Endometrium (tissue), 2 donors: Measurements from ENCODE around the gene EMP1.
A peak's percentile ranks its signal among the peaks of the same experiment; 100 is the strongest.

Experiments used
- FAIRE-seq: peaks from 2 replicates; lab custom pipeline; 2012; peaks lifted over from hg19 to GRCh38; lab: Jason Lieb, UNC
- donor health status: control.
- donor health status: control.

EMP1 gene

GRCh38 chr12:13197526-13198143 is 1.1 kb downstream of the EMP1 start:
- FAIRE-seq, result peak; percentile 60

- FAIRE-seq, result no peak
These were observed 1.7 kb downstream of the EMP1 start for GRCh38 chr12:13198241-13198640.

- no peak for FAIRE-seq
These were observed 2.4 kb downstream of the EMP1 start for GRCh38 chr12:13198876-13199275.

GRCh38 chr12:13199592-13199991 is 3.1 kb downstream of the EMP1 start:
- FAIRE-seq, result no peak

GRCh38 chr12:13200841-13201240 is 4.3 kb downstream of the EMP1 start:
- no peak for FAIRE-seq

GRCh38 chr12:13203034-13203922 is 6.8 kb downstream of the EMP1 start:
- FAIRE-seq, result no peak

- no peak for FAIRE-seq
These were observed 7.9 kb downstream of the EMP1 start for GRCh38 chr12:13204428-13204827.

GRCh38 chr12:13205809-13206559 is 9.5 kb downstream of the EMP1 start:
- FAIRE-seq, result no peak

GRCh38 chr12:13206560-13206897 is 10.0 kb downstream of the EMP1 start:
- FAIRE-seq, result no peak

GRCh38 chr12:13208533-13209435 is 12.3 kb downstream of the EMP1 start:
- no peak for FAIRE-seq

- FAIRE-seq, result no peak
These were observed 13.1 kb downstream of the EMP1 start for GRCh38 chr12:13209436-13210235.

- FAIRE-seq, result peak; percentile 29
These were observed 14.0 kb downstream of the EMP1 start for GRCh38 chr12:13210236-13211190.

GRCh38 chr12:13211191-13211858 is 14.8 kb downstream of the EMP1 start:
- FAIRE-seq, result no peak

GRCh38 chr12:13211859-13212664 is 15.5 kb downstream of the EMP1 start:
- peak; percentile 70 for FAIRE-seq

- no peak for FAIRE-seq
These were observed 18.5 kb downstream of the EMP1 start for GRCh38 chr12:13215056-13215455.

- no peak for FAIRE-seq
These were observed 22.1 kb downstream of the EMP1 start for GRCh38 chr12:13218641-13219040.

- no peak for FAIRE-seq
These were observed 22.8 kb downstream of the EMP1 start for GRCh38 chr12:13219320-13219719.

- no peak for FAIRE-seq
These were observed 24.3 kb downstream of the EMP1 start for GRCh38 chr12:13220838-13221237.
